Sigmoid colon (tissue), 4 donors: ENCODE results near the gene SDC1.
A peak's percentile ranks its signal among the peaks of the same experiment; 100 is the strongest.

ENCODE experiments used
- EP300 ChIP-seq, 4 donors: sonication (generic); formaldehyde crosslinking; IDR thresholded peaks; one replicate each; pipeline ENCODE4 v1.6.1; 2017; ENCODE audit warnings: antibody characterized with exemption in 4 of 4
- POLR2A ChIP-seq, 2 donors: fragments of 450-650 bp; IDR thresholded peaks; one replicate each; pipeline ENCODE4 v1.6.1; 2016; ENCODE audit warnings: antibody characterized with exemption in 2 of 2, mild to moderate bottlenecking in 2 of 2, moderate library complexity in 2 of 2
- POLR2AphosphoS5 ChIP-seq, 4 donors: sonication (generic); formaldehyde crosslinking; IDR thresholded peaks; one replicate each; pipeline ENCODE4 v1.6.1; 2017; ENCODE audit warnings: antibody characterized with exemption in 4 of 4
- TF ChIP-seq, protein P1 (sequence below), 4 experiments: fragments of 450-650 bp in 3 of 4; fragments of 200-600 bp in 1 of 4; IDR thresholded peaks; one replicate each; pipeline ENCODE4 v1.5.1; 2016 to 2019; ENCODE audit warnings: antibody characterized with exemption in 4 of 4, mild to moderate bottlenecking in 3 of 4, moderate library complexity in 2 of 4

DNA sequence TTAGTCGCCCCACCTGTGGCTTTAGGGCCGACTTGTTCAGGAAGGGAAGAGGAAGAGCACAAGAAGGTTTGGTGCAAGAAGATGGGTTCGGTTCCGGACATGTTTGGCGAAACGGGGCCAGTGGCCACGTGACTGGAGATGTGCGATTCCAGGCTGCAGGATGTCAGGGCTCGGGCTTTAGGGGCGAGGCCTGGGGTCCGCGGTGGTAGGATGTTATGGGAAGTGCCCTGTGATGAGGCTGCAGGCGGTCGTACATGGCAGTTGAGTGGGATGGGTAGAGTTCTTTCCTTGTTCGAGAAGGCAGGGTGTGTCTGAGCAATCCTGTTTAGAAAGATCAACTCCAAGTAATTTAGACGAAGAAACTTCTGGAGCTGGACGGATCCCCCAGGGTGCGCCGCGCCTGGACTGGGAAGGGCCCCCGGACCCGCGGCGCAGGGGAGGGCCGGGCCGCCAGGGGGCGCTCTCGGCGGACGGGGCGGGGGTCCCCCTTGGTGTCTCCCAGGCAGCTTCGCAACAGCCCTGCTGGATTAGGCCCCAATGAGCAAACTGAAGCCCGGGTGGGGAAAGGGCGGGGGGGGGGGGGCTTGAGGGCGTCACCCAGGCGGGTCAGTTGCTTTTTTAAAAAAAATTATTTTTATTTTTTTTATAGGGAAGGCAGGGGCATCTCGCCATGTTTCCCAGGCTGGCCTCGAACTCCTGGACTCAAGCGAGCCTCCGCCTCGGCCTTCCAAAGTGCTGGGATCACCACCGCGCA, 17.2 kb upstream of the SDC1 start:
- no peak for TF ChIP-seq POLR2AphosphoS5 (IDR thresholded peaks at IDR 0.05)
- TF ChIP-seq, protein P1, sequence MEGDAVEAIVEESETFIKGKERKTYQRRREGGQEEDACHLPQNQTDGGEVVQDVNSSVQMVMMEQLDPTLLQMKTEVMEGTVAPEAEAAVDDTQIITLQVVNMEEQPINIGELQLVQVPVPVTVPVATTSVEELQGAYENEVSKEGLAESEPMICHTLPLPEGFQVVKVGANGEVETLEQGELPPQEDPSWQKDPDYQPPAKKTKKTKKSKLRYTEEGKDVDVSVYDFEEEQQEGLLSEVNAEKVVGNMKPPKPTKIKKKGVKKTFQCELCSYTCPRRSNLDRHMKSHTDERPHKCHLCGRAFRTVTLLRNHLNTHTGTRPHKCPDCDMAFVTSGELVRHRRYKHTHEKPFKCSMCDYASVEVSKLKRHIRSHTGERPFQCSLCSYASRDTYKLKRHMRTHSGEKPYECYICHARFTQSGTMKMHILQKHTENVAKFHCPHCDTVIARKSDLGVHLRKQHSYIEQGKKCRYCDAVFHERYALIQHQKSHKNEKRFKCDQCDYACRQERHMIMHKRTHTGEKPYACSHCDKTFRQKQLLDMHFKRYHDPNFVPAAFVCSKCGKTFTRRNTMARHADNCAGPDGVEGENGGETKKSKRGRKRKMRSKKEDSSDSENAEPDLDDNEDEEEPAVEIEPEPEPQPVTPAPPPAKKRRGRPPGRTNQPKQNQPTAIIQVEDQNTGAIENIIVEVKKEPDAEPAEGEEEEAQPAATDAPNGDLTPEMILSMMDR (IDR thresholded peaks at IDR 0.05) = peak in 1 of 4 experiments; percentile 41
- no peak for TF ChIP-seq POLR2A (IDR thresholded peaks at IDR 0.05)
- TF ChIP-seq EP300 (IDR thresholded peaks at IDR 0.05) = no peak
